K562 (cell line): ENCODE measurements around the gene ERC2. TPM values are rescaled to one million over a fixed set of nuclear protein-coding genes. Genes with fewer than 3 reads are reported as not detected.

Experiments
- ATAC-seq: fragments of 200-7000 bp; cut with Tn5 transposase; 3 replicates; pipeline ENCODE4 v1.9.1; 2020; ENCODE audit warnings: moderate library complexity
- BruUV-seq: library from RNA; stranded (reverse); fragments of 400-500 nt; replicated peaks from 2 replicates; lab custom pipeline; 2021; lab: Mats Ljungman, UMichigan
- CTCF ChIA-PET: fragments of 300-600 bp; formaldehyde crosslinking; extraction: SDS; loops from one replicate; lab custom pipeline; 2021; ENCODE audit warnings: low intra/inter-chr PET ratio; lab: Yijun Ruan, JAX
- POLR2A ChIA-PET: fragments of 300-600, 350-650 bp; sonication (Branson Sonifier 250); formaldehyde crosslinking; extraction: SDS; loops from one replicate; lab custom pipeline; 2021; ENCODE audit warnings: antibody characterized with exemption, inconsistent platforms; lab: Yijun Ruan, JAX
- DNase-seq, 4 experiments: peaks; one replicate each; pipeline versions ENCODE4 v3.0.0 to v3.0.0-alpha.2; 2011 to 2018; ENCODE audit warnings: low spot score in 3 of 4, mixed read lengths in 3 of 4; ENCODE audit errors: extremely low read depth in 1 of 4
- FAIRE-seq: peaks from 2 replicates; lab custom pipeline; 2011; peaks lifted over from hg19 to GRCh38; lab: Jason Lieb, UNC
- H2AFZ ChIP-seq: 2 replicates; pipeline ENCODE4 v1.6.0; 2011; ENCODE audit warnings: low read depth, low read length, control low read depth, inconsistent platforms
- H3K27ac ChIP-seq: fragments of 200-600 bp; 3 replicates; pipeline ENCODE4 v1.8.0; 2011; ENCODE audit warnings: low read depth, mild to moderate bottlenecking, control low read depth, inconsistent platforms, low read length, moderate library complexity, mixed read lengths; ENCODE audit errors: extremely low read depth
- H3K27me3 ChIP-seq, 2 experiments: fragments of 300-600 bp in 1 of 2; 2 replicates in 1 of 2; 3 replicates in 1 of 2; pipeline versions ENCODE4 v1.6.0 to v1.8.0; 2011; ENCODE audit warnings: inconsistent platforms in 2 of 2, low read length in 2 of 2, mild to moderate bottlenecking in 1 of 2, mixed read lengths in 1 of 2, moderate library complexity in 1 of 2; ENCODE audit not compliant: control insufficient read depth in 2 of 2, insufficient read depth in 2 of 2
- H3K36me3 ChIP-seq: fragments of 300-600 bp; 3 replicates; pipeline ENCODE4 v1.8.0; 2011; ENCODE audit warnings: mild to moderate bottlenecking, low read length, inconsistent platforms; ENCODE audit not compliant: control insufficient read depth, insufficient read depth
- H3K4me1 ChIP-seq, 2 experiments: fragments of 200-600 bp in 1 of 2; replicated peaks in 1 of 2; 2 replicates in 1 of 2; 3 replicates in 1 of 2; pipeline versions ENCODE4 v1.5.1 to v1.8.0; 2011; ENCODE audit warnings: inconsistent platforms in 2 of 2, low read length in 2 of 2, mild to moderate bottlenecking in 1 of 2, mixed read lengths in 1 of 2, moderate library complexity in 1 of 2; ENCODE audit not compliant: control insufficient read depth in 2 of 2, insufficient read depth in 2 of 2
- H3K4me2 ChIP-seq: 2 replicates; pipeline ENCODE4 v1.6.1; 2011; ENCODE audit warnings: low read length, control low read depth, inconsistent platforms, mixed read lengths; ENCODE audit not compliant: insufficient read depth
- H3K4me3 ChIP-seq: fragments of 200-600 bp; sonication (generic), shearing (Covaris generic); 2 replicates; pipeline ENCODE4 v1.5.1; 2016; ENCODE audit warnings: control low read depth, inconsistent platforms
- H3K79me2 ChIP-seq: fragments of 200-600 bp; 3 replicates; pipeline ENCODE4 v1.8.0; 2011; ENCODE audit warnings: low read length, inconsistent platforms; ENCODE audit not compliant: control insufficient read depth, insufficient read depth
- H3K9ac ChIP-seq, 2 experiments: 2 replicates each; pipeline versions ENCODE4 v1.6.0 to v1.6.1; 2011; ENCODE audit warnings: low read depth in 2 of 2, low read length in 2 of 2, control low read depth in 1 of 2, inconsistent platforms in 1 of 2, mild to moderate bottlenecking in 1 of 2, mixed read lengths in 1 of 2; ENCODE audit not compliant: insufficient read depth in 1 of 2
- H3K9me1 ChIP-seq: one replicate; pipeline ENCODE4 v1.6.0; 2011; ENCODE audit warnings: inconsistent platforms, mild to moderate bottlenecking, low read length, moderate library complexity; ENCODE audit not compliant: control insufficient read depth, insufficient read depth
- H3K9me3 ChIP-seq: replicated peaks from 2 replicates; pipeline ENCODE4 v1.5.1; 2011; ENCODE audit warnings: low read depth, low read length, inconsistent platforms; ENCODE audit not compliant: control insufficient read depth, insufficient read depth
- H4K20me1 ChIP-seq: replicated peaks from 2 replicates; pipeline ENCODE4 v1.6.1; 2011; ENCODE audit warnings: low read length, inconsistent platforms, mixed read lengths; ENCODE audit not compliant: control insufficient read depth, insufficient read depth
- BHLHE40 ChIP-seq: IDR thresholded peaks from 2 replicates; pipeline ENCODE4 v1.6.1; 2011; ENCODE audit warnings: low read length, improper control_type of control experiment
- ILK ChIP-seq: fragments of 450-650 bp; IDR thresholded peaks from 2 replicates; pipeline ENCODE4 v1.6.1; 2016; ENCODE audit warnings: missing genetic modification characterization, low read depth, mild to moderate bottlenecking, missing compliant biosample characterization, moderate library complexity, borderline replicate concordance
- RCOR1 ChIP-seq, 2 experiments: IDR thresholded peaks; 2 replicates each; pipeline ENCODE4 v1.6.1; 2012; ENCODE audit warnings: low read depth in 2 of 2, low read length in 2 of 2, borderline replicate concordance in 1 of 2, improper control_type of control experiment in 1 of 2
- SP2 ChIP-seq: IDR thresholded peaks from 2 replicates; pipeline ENCODE4 v1.6.1; 2011; ENCODE audit warnings: mild to moderate bottlenecking, low read depth, low read length, moderate library complexity; ENCODE audit not compliant: poor library complexity, severe bottlenecking; ENCODE audit errors: extremely low read depth
- SPI1 ChIP-seq: IDR thresholded peaks from 2 replicates; pipeline ENCODE4 v1.6.1; 2011; ENCODE audit warnings: low read depth, low read length, control low read depth, borderline replicate concordance
- SREBF2 ChIP-seq: sonication (generic); formaldehyde crosslinking; IDR thresholded peaks from 2 replicates; pipeline ENCODE4 v1.4.0; 2020; ENCODE audit warnings: mild to moderate bottlenecking, missing genetic modification reagents
- STAG1 ChIP-seq: sonication (generic); formaldehyde crosslinking; IDR thresholded peaks from 2 replicates; pipeline ENCODE4 v1.5.0; 2020; ENCODE audit warnings: missing genetic modification reagents, borderline replicate concordance
- TEAD4 ChIP-seq, 2 experiments: sonication (generic) in 1 of 2; formaldehyde crosslinking in 1 of 2; IDR thresholded peaks; 2 replicates each; pipeline versions ENCODE4 v1.6.1 to v1.8.0; 2012 to 2022; ENCODE audit warnings: borderline replicate concordance in 1 of 2, inconsistent platforms in 1 of 2, low read length in 1 of 2, mild to moderate bottlenecking in 1 of 2, missing genetic modification reagents in 1 of 2
- ZNF121 ChIP-seq: sonication (generic); formaldehyde crosslinking; conservative IDR thresholded peaks from 2 replicates; pipeline ENCODE4 v1.8.0; 2022; ENCODE audit warnings: missing genetic modification reagents
- ZNF695 ChIP-seq: fragments of 450-650 bp; formaldehyde crosslinking; IDR thresholded peaks from 2 replicates; pipeline ENCODE4 v1.4.0; 2020; ENCODE audit warnings: mild to moderate bottlenecking, moderate library complexity
- ZNF696 ChIP-seq: fragments of 250-450 bp; sonication (Bioruptor Pico); conservative IDR thresholded peaks from 2 replicates; pipeline ENCODE4 v1.4.0; 2020; ENCODE audit warnings: mild to moderate bottlenecking, moderate library complexity
- WGBS: fragments of 100-300 bp; shearing (Covaris generic); methylation state at CpG from one replicate; pipeline ENCODE4 v1.1.6; 2016; ENCODE audit warnings: low coverage, mixed read lengths; ENCODE audit not compliant: insufficient coverage; ENCODE audit errors: missing lambda C conversion rate; 5-methylcytosine and 5-hydroxymethylcytosine counted together
- in situ Hi-C: fragments of 300-500 bp; cut with MboI; formaldehyde crosslinking; loops from 4 replicates; pipeline ENCODE4 v1.15.0; 2018; ENCODE audit warnings: inconsistent platforms, mixed read lengths
- intact Hi-C: fragments of 100-400 bp; cut with micrococcal nuclease; formaldehyde crosslinking; loops from 2 replicates; pipeline ENCODE4 v1.14.2; 2022
- polyA plus RNA-seq, 8 experiments: library from polyadenylated mRNA; depleted of rRNA in 4 of 8; stranded (reverse) in 5 of 8; unstranded in 3 of 8; fragments of >200 nt; fragmentation: Nextera tagmentation in 2 of 8; fragmentation: Illumina TruSeq in 1 of 8; extraction: Ambion mirVana in 2 of 8; extraction: Trizol in 1 of 8; gene quantifications; 2 replicates each; pipeline versions ENCODE4 v1.2.1 to v1.2.3, GENCODE V29; 2011 to 2014; ENCODE audit warnings: inconsistent platforms in 1 of 8, missing spikeins in 1 of 8
- total RNA-seq, 7 experiments: library from RNA; depleted of rRNA in 6 of 7; stranded (reverse); fragments of >200 nt in 6 of 7; fragmentation: Illumina TruSeq in 2 of 7; extraction: Trizol in 2 of 7; gene quantifications; 2 replicates each; pipeline versions ENCODE4 v1.2.1 to v1.2.3, GENCODE V29; 2011 to 2021; ENCODE audit warnings: low replicate concordance in 1 of 7
- TF ChIP-seq, protein P1 (sequence below), 2 experiments: fragments of 450-650 bp; formaldehyde crosslinking in 1 of 2; IDR thresholded peaks; 2 replicates each; pipeline versions ENCODE4 v1.4.0 to v1.6.1; 2014 to 2020; ENCODE audit warnings: mild to moderate bottlenecking in 2 of 2, borderline replicate concordance in 1 of 2, low read depth in 1 of 2

The ERC2 gene
- total and polyA plus RNA-seq, 9 of the 15 experiments (the other 6 are each of a cell fraction or from before 2014, with no cell fraction given), result 0.04 to 0.18 (median 0.07) TPM; not detected in 2

DNA sequence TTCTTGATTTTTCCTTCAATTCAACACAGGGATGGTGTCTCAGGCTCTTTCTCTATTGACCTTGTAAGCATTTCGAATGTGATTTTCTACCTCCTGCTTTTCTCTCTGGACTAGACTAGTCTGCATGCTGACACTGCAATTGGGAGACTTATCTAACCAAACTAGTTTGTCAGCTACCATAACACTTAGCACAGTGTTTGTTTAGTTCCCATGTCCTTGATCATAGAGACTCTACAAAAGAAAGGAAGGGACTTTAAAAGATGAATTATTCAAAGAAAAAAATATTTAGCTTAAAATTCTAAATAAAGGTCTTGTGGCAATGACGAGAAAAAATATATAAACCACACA lies 407.0 kb downstream of the ERC2 start:
- Histone ChIP-seq H4K20me1 (no peaks in the 10 kb centered on the region), H3K36me3 (no peaks in the 10 kb centered on the region), H2AFZ (no peak overlapping the region), H3K9me1 (no peaks in the 10 kb centered on the region), H3K79me2 (no peaks in the 10 kb centered on the region), H3K4me1 (no peaks in the 10 kb centered on the region), H3K4me3 (no peak overlapping the region), H3K27ac (no peak overlapping the region), H3K4me2 (no peak overlapping the region), H3K9ac (no peak overlapping the region), H3K27me3 (no peaks in the 10 kb centered on the region), H3K9me3 (no peaks in the 10 kb centered on the region)
- ChIA-PET POLR2A (no interaction called here), CTCF (no interaction called here)
- ATAC-seq (no peak), FAIRE-seq (no peak), DNase-seq (no peak)
- in situ Hi-C loops (no loop called here), intact Hi-C loops (no loop called here)
- WGBS, result 0% methylated on average over 2 of the region's 2 CpGs
- TF ChIP-seq SPI1 (no peak), ZNF696 (CRISPR knock-in tag) (no peak), TEAD4 (IDR thresholded peaks at IDR 0.05; ENCODE audit: low read length) (no peak), TEAD4 (CRISPR knock-in tag; IDR thresholded peaks at IDR 0.05; ENCODE audit: borderline replicate concordance) (no peak), RCOR1 (IDR thresholded peaks at IDR 0.05; ENCODE audit: borderline replicate concordance in 1 of 2, low read depth in 2 of 2, low read length in 2 of 2) (no peak), ILK (tag) (no peak), SP2 (no peak), BHLHE40 (no peak), ZNF695 (CRISPR knock-in tag) (no peak), SREBF2 (CRISPR knock-in tag) (no peak), ZNF121 (CRISPR knock-in tag) (no peak), STAG1 (no peak)
- TF ChIP-seq, protein P1, sequence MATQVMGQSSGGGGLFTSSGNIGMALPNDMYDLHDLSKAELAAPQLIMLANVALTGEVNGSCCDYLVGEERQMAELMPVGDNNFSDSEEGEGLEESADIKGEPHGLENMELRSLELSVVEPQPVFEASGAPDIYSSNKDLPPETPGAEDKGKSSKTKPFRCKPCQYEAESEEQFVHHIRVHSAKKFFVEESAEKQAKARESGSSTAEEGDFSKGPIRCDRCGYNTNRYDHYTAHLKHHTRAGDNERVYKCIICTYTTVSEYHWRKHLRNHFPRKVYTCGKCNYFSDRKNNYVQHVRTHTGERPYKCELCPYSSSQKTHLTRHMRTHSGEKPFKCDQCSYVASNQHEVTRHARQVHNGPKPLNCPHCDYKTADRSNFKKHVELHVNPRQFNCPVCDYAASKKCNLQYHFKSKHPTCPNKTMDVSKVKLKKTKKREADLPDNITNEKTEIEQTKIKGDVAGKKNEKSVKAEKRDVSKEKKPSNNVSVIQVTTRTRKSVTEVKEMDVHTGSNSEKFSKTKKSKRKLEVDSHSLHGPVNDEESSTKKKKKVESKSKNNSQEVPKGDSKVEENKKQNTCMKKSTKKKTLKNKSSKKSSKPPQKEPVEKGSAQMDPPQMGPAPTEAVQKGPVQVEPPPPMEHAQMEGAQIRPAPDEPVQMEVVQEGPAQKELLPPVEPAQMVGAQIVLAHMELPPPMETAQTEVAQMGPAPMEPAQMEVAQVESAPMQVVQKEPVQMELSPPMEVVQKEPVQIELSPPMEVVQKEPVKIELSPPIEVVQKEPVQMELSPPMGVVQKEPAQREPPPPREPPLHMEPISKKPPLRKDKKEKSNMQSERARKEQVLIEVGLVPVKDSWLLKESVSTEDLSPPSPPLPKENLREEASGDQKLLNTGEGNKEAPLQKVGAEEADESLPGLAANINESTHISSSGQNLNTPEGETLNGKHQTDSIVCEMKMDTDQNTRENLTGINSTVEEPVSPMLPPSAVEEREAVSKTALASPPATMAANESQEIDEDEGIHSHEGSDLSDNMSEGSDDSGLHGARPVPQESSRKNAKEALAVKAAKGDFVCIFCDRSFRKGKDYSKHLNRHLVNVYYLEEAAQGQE (IDR thresholded peaks at IDR 0.05; ENCODE audit: borderline replicate concordance), result no peak
- TF ChIP-seq, protein P1 (CRISPR knock-in tag; IDR thresholded peaks at IDR 0.05; ENCODE audit: low read depth), result no peak
- no TSS peak for BruUV-seq
